GM19023 (cell line): ENCODE data around the gene PFDN4.

Experiments used
- ATAC-seq: cut with Tn5 transposase; IDR thresholded peaks from one replicate; pipeline ENCODE4 v1.9.1; 2021; ENCODE audit warnings: mild to moderate bottlenecking, moderate library complexity; ENCODE audit not compliant: unreplicated experiment

The PFDN4 gene

GRCh38 chr20:54207743-54208547 is at the start of gene PFDN4:
PFDN4 (plus strand) TSS chr20:54208087; CDS start chr20:54208101, 14 bp downstream.
- peak; percentile 98 for ATAC-seq

- no peak for ATAC-seq
Observed at GRCh38 chr20:54158226-54158625, 49.7 kb upstream of the PFDN4 start.

- ATAC-seq, result no peak
Observed at GRCh38 chr20:54158856-54159418, 49.0 kb upstream of the PFDN4 start.

GRCh38 chr20:54160065-54161007 is 47.6 kb upstream of the PFDN4 start:
- ATAC-seq, result no peak

GRCh38 chr20:54161008-54161820 is 46.7 kb upstream of the PFDN4 start:
- ATAC-seq, result no peak

- no peak for ATAC-seq
Observed at GRCh38 chr20:54161821-54162149, 46.1 kb upstream of the PFDN4 start.

- ATAC-seq, result no peak
Observed at GRCh38 chr20:54162378-54163009, 45.4 kb upstream of the PFDN4 start.

- ATAC-seq, result no peak
Observed at GRCh38 chr20:54163402-54163801, 44.5 kb upstream of the PFDN4 start.

- ATAC-seq, result no peak
Observed at GRCh38 chr20:54165014-54165413, 42.9 kb upstream of the PFDN4 start.

- ATAC-seq, result no peak
Observed at GRCh38 chr20:54165803-54166202, 42.1 kb upstream of the PFDN4 start.

- no peak for ATAC-seq
Observed at GRCh38 chr20:54166987-54167662, 40.8 kb upstream of the PFDN4 start.

- no peak for ATAC-seq
Observed at GRCh38 chr20:54167909-54168872, 39.7 kb upstream of the PFDN4 start.

- no peak for ATAC-seq
Observed at GRCh38 chr20:54168961-54169862, 38.7 kb upstream of the PFDN4 start.

GRCh38 chr20:54170026-54170471 is 37.8 kb upstream of the PFDN4 start:
- no peak for ATAC-seq

GRCh38 chr20:54170963-54171362 is 36.9 kb upstream of the PFDN4 start:
- no peak for ATAC-seq

- no peak for ATAC-seq
Observed at GRCh38 chr20:54172532-54172855, 35.4 kb upstream of the PFDN4 start.

- ATAC-seq, result no peak
Observed at GRCh38 chr20:54172856-54173652, 34.8 kb upstream of the PFDN4 start.
